ENCODE results near the gene C9orf72.

- TF ChIP-seq CTCF (IDR thresholded peaks at IDR 0.05): no peak
- TF ChIP-seq POLR2A (IDR thresholded peaks at IDR 0.05): no peak
- TF ChIP-seq EP300 (IDR thresholded peaks at IDR 0.05): no peak
Measured at GRCh38 chr9:27564670-27565069, 8.6 kb downstream of the C9orf72 start.
